HG03457 (cell line): ENCODE measurements around the gene PCDH1.

Experiments used
- ATAC-seq: cut with Tn5 transposase; IDR thresholded peaks from one replicate; pipeline ENCODE4 v1.9.1; 2021; ENCODE audit warnings: moderate number of reproducible peaks; ENCODE audit not compliant: unreplicated experiment

PCDH1 gene

GRCh38 chr5:141875022-141875740, 3.0 kb downstream of the PCDH1 start:
- no peak for ATAC-seq

DNA sequence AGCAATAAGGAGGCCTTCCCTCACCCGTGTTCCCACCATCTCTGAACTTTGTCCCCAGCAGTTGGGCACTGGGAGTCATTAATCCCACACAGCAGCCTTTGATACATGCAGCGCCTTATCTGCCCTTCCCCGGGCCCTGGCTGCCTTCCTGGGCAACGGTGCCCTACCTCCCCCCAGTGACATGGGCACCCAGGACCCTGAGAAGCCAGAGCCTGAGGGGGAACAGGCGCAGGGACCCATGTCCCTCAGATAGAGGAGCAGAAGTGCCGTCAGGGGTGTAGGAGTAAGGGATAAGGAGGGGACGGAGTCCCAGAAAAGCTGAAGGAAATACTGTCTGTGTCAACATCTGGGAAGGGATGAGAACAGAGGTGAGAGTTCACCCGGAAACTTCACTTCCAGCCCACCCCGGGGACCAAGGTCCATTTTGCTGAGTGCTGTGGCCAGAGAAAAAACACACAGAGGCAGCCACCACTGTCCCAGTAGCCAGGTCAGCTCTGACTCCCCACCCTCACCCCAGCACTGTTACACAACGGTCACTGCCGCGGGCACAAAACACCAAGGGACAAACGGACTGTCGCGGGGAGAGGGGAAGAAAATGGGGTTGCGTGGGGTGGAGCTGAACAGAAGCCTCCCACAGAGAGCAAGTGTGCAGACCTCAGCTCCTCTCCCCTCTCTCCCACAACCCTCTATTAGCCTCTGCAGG, 3.8 kb downstream of the PCDH1 start:
- no peak for ATAC-seq

- ATAC-seq = no peak
These were observed 4.3 kb downstream of the PCDH1 start for GRCh38 chr5:141873933-141874261.

- no peak for ATAC-seq
These were observed 5.5 kb downstream of the PCDH1 start for GRCh38 chr5:141872496-141873356.

DNA sequence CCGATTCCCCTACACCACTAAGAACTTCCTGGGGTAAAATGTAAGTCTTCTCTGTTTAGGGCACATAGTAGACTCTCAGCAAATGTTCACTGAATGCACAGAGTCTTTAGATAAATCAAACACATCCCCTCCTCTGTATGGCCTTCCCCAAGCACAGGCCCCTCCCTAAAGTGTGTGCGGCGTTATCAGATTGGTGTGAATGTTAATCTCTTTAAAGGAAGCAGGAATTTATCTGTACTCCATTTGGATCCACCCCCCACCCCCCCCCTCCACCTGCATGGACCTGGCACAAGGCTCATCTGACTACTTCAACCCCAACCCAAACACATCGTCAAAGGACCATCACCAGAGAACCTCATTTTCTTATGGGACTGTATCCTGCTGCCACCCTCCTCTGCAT, 6.3 kb downstream of the PCDH1 start:
- no peak for ATAC-seq

- no peak for ATAC-seq
These were observed 7.3 kb downstream of the PCDH1 start for GRCh38 chr5:141870871-141871270.

DNA sequence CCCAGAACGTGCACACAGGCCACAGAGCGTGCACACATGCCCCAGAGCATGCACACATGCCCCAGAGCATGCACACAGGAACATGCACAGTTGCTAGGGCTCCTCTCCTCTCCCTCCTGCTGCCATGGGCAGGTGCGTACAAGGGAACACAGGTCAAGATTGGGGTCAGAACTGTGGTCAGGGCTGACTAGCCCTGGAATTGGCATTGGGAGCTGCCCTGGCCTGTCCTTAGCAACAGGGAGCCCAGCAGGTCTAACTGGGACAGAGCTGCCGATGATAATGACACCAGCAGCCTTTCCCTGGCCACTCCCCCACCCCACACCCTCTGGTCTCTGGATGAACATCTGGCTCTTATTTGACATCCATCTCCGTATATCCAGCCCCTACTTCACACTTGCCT, 8.0 kb downstream of the PCDH1 start:
- no peak for ATAC-seq

GRCh38 chr5:141869514-141869913, 8.7 kb downstream of the PCDH1 start:
- no peak for ATAC-seq

GRCh38 chr5:141869040-141869439, 9.2 kb downstream of the PCDH1 start:
- no peak for ATAC-seq

DNA sequence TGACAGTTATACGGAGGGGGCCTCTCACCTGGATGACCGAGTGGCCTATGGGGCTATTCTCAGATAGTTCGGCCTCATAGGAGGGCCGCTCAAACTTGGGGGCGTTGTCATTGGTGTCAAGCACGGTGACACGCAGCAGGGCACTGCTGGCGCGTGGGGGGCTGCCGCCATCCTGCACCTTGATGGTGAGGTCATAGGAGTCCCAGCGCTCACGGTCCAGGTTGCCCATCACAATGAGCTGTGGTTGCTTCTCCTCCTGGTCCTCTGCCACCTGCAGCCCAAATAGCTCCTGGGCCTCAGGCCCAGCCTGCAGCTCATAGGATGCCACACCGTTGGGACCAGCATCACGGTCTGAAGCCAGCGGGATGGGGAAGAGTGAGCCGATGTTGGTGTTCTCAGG, 9.7 kb downstream of the PCDH1 start:
- no peak for ATAC-seq

DNA sequence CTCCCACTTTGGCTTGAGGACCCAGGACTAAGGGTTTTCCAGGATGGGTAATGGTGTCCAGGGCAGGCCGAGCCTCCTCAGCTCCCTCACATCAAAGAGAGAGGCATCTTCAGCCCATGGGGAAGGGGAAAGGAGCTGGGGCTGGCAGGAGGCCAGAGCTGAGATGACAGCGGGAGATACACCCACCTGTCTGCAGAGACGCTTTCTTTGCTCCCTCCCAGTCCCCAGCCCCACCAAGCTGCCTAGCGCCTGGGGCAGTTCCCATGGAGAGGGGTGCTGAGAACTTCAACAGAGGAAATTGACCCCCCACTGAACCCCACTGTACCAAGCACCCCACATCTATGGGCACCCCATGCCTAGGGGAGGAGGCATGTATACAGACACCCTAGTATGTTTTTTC, 10.6 kb downstream of the PCDH1 start:
- ATAC-seq = no peak

DNA sequence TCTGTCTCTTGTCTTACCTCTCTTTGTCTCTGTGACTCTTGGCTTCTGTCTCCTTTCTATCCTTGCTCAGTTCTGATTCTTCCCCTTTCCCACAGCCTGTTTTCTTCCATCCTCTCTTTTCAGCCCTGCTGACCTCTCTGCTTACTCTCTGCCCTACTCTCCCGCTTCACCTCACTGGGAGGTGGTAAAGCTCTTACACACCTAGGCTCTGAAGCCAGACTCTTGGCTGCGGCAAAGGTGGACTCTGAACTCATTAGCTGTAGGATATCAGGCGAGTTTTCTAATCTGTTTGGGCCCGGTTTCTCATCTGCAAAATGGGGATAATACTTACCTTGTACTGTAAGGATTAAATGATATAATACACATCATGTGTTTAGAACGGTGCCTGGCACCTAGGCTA, 11.1 kb downstream of the PCDH1 start:
- no peak for ATAC-seq

DNA sequence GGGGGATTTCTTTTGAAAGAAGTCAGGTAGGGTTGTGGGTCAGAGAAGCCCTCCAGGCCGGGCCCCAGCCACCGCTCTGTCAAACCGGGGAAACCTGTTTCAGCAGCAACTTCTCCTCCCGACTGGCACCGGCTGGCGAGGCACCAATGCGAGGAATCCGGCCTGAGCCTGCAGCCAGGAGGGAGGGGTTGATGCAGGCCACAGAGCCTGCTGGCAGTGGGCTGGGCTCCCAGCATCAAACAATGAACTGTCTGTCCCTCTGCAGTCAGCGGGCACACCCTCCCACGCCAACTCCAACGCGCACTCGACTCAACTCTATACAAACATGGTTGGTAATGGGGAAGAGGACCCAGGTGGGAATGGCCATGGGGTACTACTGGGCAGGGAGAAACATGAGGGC, 12.1 kb downstream of the PCDH1 start:
- no peak for ATAC-seq

- no peak for ATAC-seq
These were observed 12.8 kb downstream of the PCDH1 start for GRCh38 chr5:141865406-141865805.

- ATAC-seq = no peak
These were observed 13.5 kb downstream of the PCDH1 start for GRCh38 chr5:141864371-141865370.

DNA sequence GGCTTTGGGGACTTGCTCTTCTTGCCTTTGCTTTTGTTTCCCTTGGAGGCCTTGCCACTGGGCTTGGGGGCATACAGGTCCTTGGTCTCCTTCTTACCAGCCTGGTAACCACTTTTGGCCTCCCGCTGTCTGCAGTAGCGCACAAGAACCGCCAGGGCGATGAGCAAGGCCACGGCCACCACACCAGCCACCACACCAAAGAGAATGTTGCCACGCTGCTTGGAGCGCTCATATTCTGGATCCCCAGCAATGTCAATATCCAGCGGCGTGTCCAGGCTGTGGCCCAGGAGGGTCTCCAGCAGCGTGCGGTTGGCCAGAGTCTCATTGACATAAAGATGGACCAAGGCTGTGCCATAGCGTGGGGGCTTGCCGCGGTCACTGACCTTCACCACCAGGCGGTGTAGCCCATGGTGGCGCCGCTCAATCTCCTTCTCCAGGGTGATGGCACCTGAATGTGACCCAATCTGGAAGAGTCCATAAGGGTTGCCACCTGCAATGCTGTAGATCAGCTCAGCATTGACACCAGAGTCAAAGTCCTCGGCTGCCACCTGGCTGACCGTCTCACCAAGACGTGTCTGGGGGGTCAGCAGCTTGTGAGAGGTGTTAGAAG, 14.5 kb downstream of the PCDH1 start:
- no peak for ATAC-seq

GRCh38 chr5:141862936-141863543, 15.2 kb downstream of the PCDH1 start:
- ATAC-seq = no peak

DNA sequence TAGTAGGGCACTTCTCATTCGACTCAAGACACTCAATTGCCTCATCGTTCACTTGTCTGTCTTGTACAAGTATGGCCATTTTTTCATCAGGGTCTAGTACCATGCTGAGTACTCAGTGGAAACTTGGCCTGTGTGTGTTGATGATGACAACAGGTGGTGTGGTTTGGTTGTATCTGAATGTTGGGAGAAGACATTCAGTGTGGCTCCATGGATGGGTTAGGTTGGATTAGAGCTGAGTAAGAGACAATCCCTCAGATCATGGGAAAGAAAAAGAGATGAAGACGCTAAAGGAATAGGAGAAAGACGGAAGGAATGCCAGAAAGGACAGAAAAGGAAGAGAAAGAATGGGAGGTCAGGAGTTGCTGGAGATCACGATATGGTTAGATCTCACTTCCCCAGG, 17.0 kb downstream of the PCDH1 start:
- ATAC-seq = no peak

DNA sequence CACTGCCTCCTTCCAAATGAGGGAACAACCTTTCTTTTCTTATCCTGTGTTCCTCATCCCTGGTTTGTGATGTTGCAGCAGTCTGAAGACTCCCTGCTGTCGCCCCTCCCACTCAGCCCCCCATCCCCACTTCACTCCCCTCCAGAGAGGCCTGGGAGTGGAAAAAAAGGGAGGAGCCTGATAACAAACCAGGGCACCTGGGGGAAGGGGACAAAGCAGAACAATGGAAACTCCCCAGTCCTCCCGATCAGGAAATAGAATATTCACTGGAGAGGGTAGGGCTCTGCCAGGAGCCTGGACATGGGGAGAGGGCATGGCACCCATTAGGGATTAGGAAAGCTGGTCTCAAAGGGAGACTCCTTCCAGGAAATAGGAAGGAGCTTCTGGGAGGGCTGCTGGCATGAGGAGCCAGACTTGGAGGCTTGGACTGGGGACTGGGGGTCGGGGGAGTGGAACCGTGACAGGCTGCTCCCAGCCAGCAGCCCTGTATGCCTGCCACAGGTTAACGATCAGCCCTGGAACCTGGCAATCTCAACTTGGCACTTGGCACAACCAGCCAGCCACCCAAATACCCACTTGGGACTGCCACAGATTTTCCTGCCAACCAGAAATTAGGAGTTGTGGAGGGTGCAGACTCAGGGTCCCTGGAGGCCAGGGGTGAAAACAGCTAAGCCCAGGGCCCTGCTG, 20.0 kb downstream of the PCDH1 start:
- no peak for ATAC-seq
